H1 (cell line): ENCODE data around the gene CSF1. TPM values are rescaled to one million over a fixed set of nuclear protein-coding genes. Genes with fewer than 3 reads are reported as not detected.

ENCODE experiments used
- CTCF ChIA-PET: fragments of 300-600 bp; sonication (Branson Sonifier 250); formaldehyde crosslinking; loops from one replicate; lab custom pipeline; 2021; ENCODE audit not compliant: partially characterized antibody; lab: Charles Lee
- POLR2A ChIA-PET: fragments of 300-600 bp; sonication (Branson Sonifier 250); formaldehyde crosslinking; loops from one replicate; lab custom pipeline; 2021; ENCODE audit warnings: inconsistent platforms; ENCODE audit not compliant: partially characterized antibody; lab: Charles Lee
- DNase-seq, 2 experiments: peaks; one replicate each; pipeline versions ENCODE4 v3.0.0 to v3.0.0-alpha.2; 2010 to 2022; ENCODE audit warnings: low spot score in 2 of 2, low read depth in 1 of 2, mixed read lengths in 1 of 2
- FAIRE-seq: peaks from 2 replicates; lab custom pipeline; 2011; peaks lifted over from hg19 to GRCh38; lab: Jason Lieb, UNC
- H2AFZ ChIP-seq: 2 replicates; pipeline ENCODE4 v1.8.1; 2012; ENCODE audit warnings: low read length, inconsistent platforms
- H2AK5ac ChIP-seq: 2 replicates; pipeline ENCODE4 v1.6.1; 2013; ENCODE audit warnings: low read depth, low read length
- H2BK120ac ChIP-seq: replicated peaks from 2 replicates; pipeline ENCODE3; 2013; ENCODE audit warnings: low read depth, low read length, inconsistent platforms
- H2BK12ac ChIP-seq: 2 replicates; pipeline ENCODE4 v1.6.1; 2013; ENCODE audit warnings: low read depth, low read length
- H2BK15ac ChIP-seq: 2 replicates; pipeline ENCODE4 v1.6.1; 2013; ENCODE audit warnings: low read length
- H2BK20ac ChIP-seq: 2 replicates; pipeline ENCODE4 v1.6.1; 2013; ENCODE audit warnings: low read length
- H2BK5ac ChIP-seq: 2 replicates; pipeline ENCODE4 v1.6.1; 2013; ENCODE audit warnings: low read depth, low read length
- H3K14ac ChIP-seq: 2 replicates; pipeline ENCODE4 v1.6.1; 2013; ENCODE audit warnings: inconsistent platforms; ENCODE audit not compliant: insufficient read length
- H3K18ac ChIP-seq: 2 replicates; pipeline ENCODE4 v1.6.1; 2013; ENCODE audit warnings: low read length; ENCODE audit errors: extremely low read depth
- H3K23ac ChIP-seq: 2 replicates; pipeline ENCODE4 v1.6.1; 2013; ENCODE audit warnings: inconsistent platforms; ENCODE audit not compliant: insufficient read length
- H3K23me2 ChIP-seq: 2 replicates; pipeline ENCODE4 v1.6.1; 2013; ENCODE audit warnings: low read depth, low read length
- H3K27ac ChIP-seq: 2 replicates; pipeline ENCODE4 v1.6.1; 2011; ENCODE audit warnings: low read depth, low read length, inconsistent platforms
- H3K27me3 ChIP-seq, 4 experiments: replicated peaks in 1 of 4; 1 replicate in 1 of 4; 2 replicates in 3 of 4; pipeline versions ENCODE4 v1.6.1 to v1.8.1; 2011 to 2013; ENCODE audit warnings: low read length in 3 of 4, mild to moderate bottlenecking in 3 of 4, inconsistent platforms in 2 of 4, mixed read lengths in 2 of 4, moderate library complexity in 1 of 4; ENCODE audit not compliant: control insufficient read depth in 3 of 4, insufficient read depth in 3 of 4; ENCODE audit errors: extremely low read depth in 1 of 4
- H3K36me3 ChIP-seq, 4 experiments: 2 replicates each; pipeline versions ENCODE4 v1.6.1 to v1.8.1; 2011 to 2013; ENCODE audit warnings: mild to moderate bottlenecking in 4 of 4, low read length in 3 of 4, moderate library complexity in 2 of 4, control low read depth in 1 of 4, inconsistent platforms in 1 of 4; ENCODE audit not compliant: insufficient read depth in 4 of 4, control insufficient read depth in 2 of 4
- H3K4ac ChIP-seq: replicated peaks from 2 replicates; pipeline ENCODE3; 2013; ENCODE audit warnings: low read length, low read depth, mixed read lengths, inconsistent platforms; ENCODE audit not compliant: insufficient read length
- H3K4me1 ChIP-seq, 4 experiments: replicated peaks in 1 of 4; 1 replicate in 1 of 4; 2 replicates in 3 of 4; pipeline versions ENCODE4 v1.6.1 to v1.8.1; 2011 to 2013; ENCODE audit warnings: low read length in 3 of 4, inconsistent platforms in 2 of 4, mixed read lengths in 1 of 4; ENCODE audit not compliant: insufficient read depth in 4 of 4, control insufficient read depth in 3 of 4
- H3K4me2 ChIP-seq, 2 experiments: 2 replicates each; pipeline versions ENCODE4 v1.6.1 to v1.8.1; 2011 to 2013; ENCODE audit warnings: low read depth in 2 of 2, low read length in 2 of 2, control low read depth in 1 of 2, inconsistent platforms in 1 of 2, mild to moderate bottlenecking in 1 of 2; ENCODE audit not compliant: insufficient read depth in 1 of 2
- H3K4me3 ChIP-seq, 4 experiments: fragments of 200-600, 300-600 bp in 1 of 4; sonication (generic), shearing (Covaris generic), sonication (Bioruptor Twin) in 1 of 4; 2 replicates each; pipeline versions ENCODE4 v1.5.1 to v1.8.1; 2011 to 2016; ENCODE audit warnings: low read length in 4 of 4, low read depth in 3 of 4, control low read depth in 2 of 4, inconsistent platforms in 2 of 4, mild to moderate bottlenecking in 2 of 4, mixed read lengths in 1 of 4, moderate library complexity in 1 of 4; ENCODE audit not compliant: insufficient read depth in 2 of 4; ENCODE audit errors: extremely low read depth in 1 of 4
- H3K56ac ChIP-seq: replicated peaks from 2 replicates; pipeline ENCODE3; 2013; ENCODE audit warnings: low read depth, mild to moderate bottlenecking, mixed read lengths, low read length, inconsistent platforms; ENCODE audit not compliant: insufficient read length
- H3K79me1 ChIP-seq: 2 replicates; pipeline ENCODE4 v1.6.1; 2013; ENCODE audit warnings: low read depth, low read length, control low read depth
- H3K79me2 ChIP-seq, 2 experiments: 2 replicates each; pipeline versions ENCODE4 v1.6.1 to v1.8.1; 2012 to 2013; ENCODE audit warnings: low read length in 2 of 2, mild to moderate bottlenecking in 2 of 2, inconsistent platforms in 1 of 2; ENCODE audit not compliant: insufficient read depth in 2 of 2, control insufficient read depth in 1 of 2
- H3K9ac ChIP-seq, 4 experiments: replicated peaks in 1 of 4; 1 replicate in 1 of 4; 2 replicates in 3 of 4; pipeline versions ENCODE4 v1.6.1 to v1.8.1; 2011 to 2013; ENCODE audit warnings: low read depth in 3 of 4, low read length in 3 of 4, control low read depth in 2 of 4, mild to moderate bottlenecking in 2 of 4, moderate library complexity in 2 of 4, inconsistent platforms in 1 of 4; ENCODE audit errors: extremely low read depth in 1 of 4
- H3K9me3 ChIP-seq, 2 experiments: 2 replicates each; pipeline versions ENCODE4 v1.6.1 to v1.8.1; 2012 to 2013; ENCODE audit warnings: mild to moderate bottlenecking in 2 of 2, moderate library complexity in 2 of 2, control low read depth in 1 of 2, inconsistent platforms in 1 of 2, low read depth in 1 of 2, low read length in 1 of 2, mixed read lengths in 1 of 2; ENCODE audit not compliant: insufficient read depth in 2 of 2
- H4K20me1 ChIP-seq, 2 experiments: replicated peaks in 1 of 2; 2 replicates each; pipeline versions ENCODE3 to v1.8.1; 2011 to 2013; ENCODE audit warnings: inconsistent platforms in 2 of 2, low read length in 2 of 2, mild to moderate bottlenecking in 1 of 2; ENCODE audit not compliant: insufficient read depth in 2 of 2, control insufficient read depth in 1 of 2
- H4K5ac ChIP-seq: 2 replicates; pipeline ENCODE4 v1.6.1; 2013; ENCODE audit warnings: low read length, low read depth, mixed read lengths, inconsistent platforms; ENCODE audit not compliant: insufficient read length
- H4K8ac ChIP-seq: 2 replicates; pipeline ENCODE4 v1.8.0; 2013; ENCODE audit warnings: mild to moderate bottlenecking, moderate library complexity, low read length, inconsistent platforms; ENCODE audit not compliant: insufficient read depth; ENCODE audit errors: extremely low read depth
- H4K91ac ChIP-seq: replicated peaks from 2 replicates; pipeline ENCODE3; 2013; ENCODE audit warnings: low read length, mixed read lengths, inconsistent platforms; ENCODE audit not compliant: insufficient read length
- ASH2L ChIP-seq: fragments of 200-600, 300-600 bp; sonication (generic); IDR thresholded peaks from one replicate; pipeline ENCODE4 v1.7.1; 2017; ENCODE audit warnings: low read length
- CHD1 ChIP-seq: IDR thresholded peaks from 2 replicates; pipeline ENCODE4 v1.6.1; 2012; ENCODE audit warnings: low read depth, low read length, improper control_type of control experiment
- HDAC6 ChIP-seq: IDR thresholded peaks from one replicate; pipeline ENCODE4 v1.7.1; 2012; ENCODE audit warnings: low read depth, mild to moderate bottlenecking, inconsistent platforms, low read length, moderate library complexity
- KDM1A ChIP-seq: fragments of 200-600, 300-600 bp; sonication (generic); IDR thresholded peaks from 2 replicates; pipeline ENCODE4 v1.7.1; 2016; ENCODE audit warnings: mild to moderate bottlenecking, low read length, borderline replicate concordance
- RBBP5 ChIP-seq: IDR thresholded peaks from 2 replicates; pipeline ENCODE4 v1.7.1; 2012; ENCODE audit warnings: low read depth, mild to moderate bottlenecking, inconsistent platforms, low read length, moderate library complexity, borderline replicate concordance
- SIRT6 ChIP-seq: IDR thresholded peaks from one replicate; pipeline ENCODE4 v1.7.1; 2012; ENCODE audit warnings: low read length, inconsistent platforms
- SP2 ChIP-seq: IDR thresholded peaks from 2 replicates; pipeline ENCODE4 v1.6.1; 2012; ENCODE audit warnings: mild to moderate bottlenecking, low read length, inconsistent platforms
- polyA plus RNA-seq, 7 experiments: library from polyadenylated mRNA; depleted of rRNA in 3 of 7; stranded (reverse) in 5 of 7; unstranded in 2 of 7; fragments of >200 nt in 5 of 7; fragments of 200-250 nt in 2 of 7; gene quantifications; 1 replicate in 5 of 7; 2 replicates in 1 of 7; 4 replicates in 1 of 7; pipeline versions ENCODE4 v1.2.1 to v1.2.3, GENCODE V29; 2011 to 2013; ENCODE audit warnings: missing spikeins in 2 of 7, mixed read lengths in 2 of 7
- total RNA-seq: library from RNA; stranded (reverse); fragmentation: NEBNext Ultra II Directional; extraction: Animal tissue kit (Norgen Biotek cat#: 25700); gene quantifications from 2 replicates; pipeline ENCODE4 v1.2.1, GENCODE V29; 2021

CSF1 gene
- total and polyA plus RNA-seq, 2 of the 8 experiments (the other 6 are each of a cell fraction or from before 2014, with no cell fraction given), result 3.3 to 5.4 TPM

- H2BK15ac ChIP-seq, result no peak overlapping the region
- ChIA-PET CTCF (interaction anchor here (0.6 to 3.0 kb wide), 4 partner anchors 11 to 218 kb away, joined by 3 to 11 read pairs (median 4); no protein-coding TSS in a partner anchor), POLR2A (no interaction called here)
- peaks cover 0 to 5% (median 2%) of the 10 kb centered on the region in 4 experiments; a peak in 2 of 7 replicates for H3K4me1 ChIP-seq
- no peak overlapping the region for H3K9ac ChIP-seq
- FAIRE-seq (no peak), DNase-seq (no peak)
- H2AK5ac ChIP-seq, result no peak overlapping the region
- no peak overlapping the region for H3K27ac ChIP-seq
- H3K36me3 ChIP-seq, result no peaks in the 10 kb centered on the region
- no peak overlapping the region for H4K8ac ChIP-seq
- no peak overlapping the region for H4K91ac ChIP-seq
- no peak overlapping the region for H3K23ac ChIP-seq
- H3K9me3 ChIP-seq, result no peaks in the 10 kb centered on the region
- no peak overlapping the region for H3K4ac ChIP-seq
- H3K56ac ChIP-seq, result no peak overlapping the region
- H2AFZ ChIP-seq, result no peak overlapping the region
- no peak overlapping the region for H2BK5ac ChIP-seq
- H3K27me3 ChIP-seq, result no peaks in the 10 kb centered on the region
- no peak overlapping the region for H2BK120ac ChIP-seq
- no peaks in the 10 kb centered on the region for H4K20me1 ChIP-seq
- no peaks in the 10 kb centered on the region for H3K23me2 ChIP-seq
- H3K18ac ChIP-seq, result no peak overlapping the region
- TF ChIP-seq SIRT6 (no peak), CHD1 (no peak), SP2 (no peak), HDAC6 (no peak), ASH2L (no peak), KDM1A (no peak), RBBP5 (no peak)
- H3K79me1 ChIP-seq, result no peaks in the 10 kb centered on the region
- H4K5ac ChIP-seq, result no peak overlapping the region
- no peak overlapping the region for H3K4me3 ChIP-seq
- no peak overlapping the region for H3K14ac ChIP-seq
- H3K79me2 ChIP-seq, result no peaks in the 10 kb centered on the region
- H2BK20ac ChIP-seq, result no peak overlapping the region
- H3K4me2 ChIP-seq, result no peak overlapping the region
- no peak overlapping the region for H2BK12ac ChIP-seq
These were observed 37.6 kb downstream of the CSF1 start for GRCh38 chr1:109948285-109948630.
